ENCODE results near the gene ST3GAL4. TPM values are rescaled to one million over a fixed set of nuclear protein-coding genes. Genes with fewer than 3 reads are reported as not detected.
A peak's percentile ranks its signal among the peaks of the same experiment; 100 is the strongest.

Gene ST3GAL4
- total RNA-seq, 1 experiment from 2014 or later, result 46.2 TPM

DNA sequence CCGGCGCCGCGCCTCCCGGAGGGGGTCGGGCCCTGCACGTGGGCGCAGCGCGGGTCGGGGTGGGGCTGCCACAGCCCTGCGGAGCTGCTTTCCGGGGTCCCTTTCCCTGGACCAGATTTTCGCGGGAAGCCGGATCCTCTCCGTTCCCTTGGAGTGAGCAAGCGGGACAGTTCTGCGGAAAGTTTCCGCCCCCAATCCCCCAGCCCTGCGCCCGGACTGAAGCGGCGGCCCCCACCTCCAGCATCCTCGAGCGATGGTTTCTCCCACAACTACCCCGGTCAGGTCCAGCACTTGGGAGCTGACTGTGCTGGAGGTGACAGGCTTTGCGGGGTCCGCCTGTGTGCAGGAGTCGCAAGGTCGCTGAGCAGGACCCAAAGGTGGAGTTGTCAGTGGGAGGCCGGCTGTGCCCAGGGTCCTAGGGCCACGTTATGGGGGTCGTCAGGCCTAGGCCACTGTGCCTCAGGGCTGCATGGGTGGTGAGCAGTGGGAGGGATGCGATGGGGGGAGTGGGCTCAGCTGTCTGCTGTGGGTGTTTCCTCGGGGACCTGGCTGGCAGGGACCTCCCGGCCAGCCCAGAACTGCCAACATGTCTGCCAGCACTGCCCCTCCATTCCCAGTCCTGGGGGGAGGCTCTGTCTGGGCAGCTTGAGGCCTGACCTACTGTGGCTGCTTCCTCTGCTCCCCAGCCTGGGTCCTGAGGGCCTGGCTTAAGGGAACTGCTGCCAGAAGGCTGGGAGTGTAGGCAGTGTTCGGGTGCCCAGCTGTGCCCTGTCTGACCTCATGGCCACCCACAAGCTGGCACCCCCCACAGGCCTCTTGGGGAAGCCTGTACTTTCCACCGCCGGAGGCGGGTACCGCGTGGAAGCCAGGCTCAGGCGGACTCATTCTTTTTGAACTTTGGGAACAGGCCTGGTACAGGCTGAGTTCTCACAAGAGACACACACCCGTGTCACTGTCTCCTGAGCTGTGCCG is 726 bp downstream of the ST3GAL4 start:
- Histone ChIP-seq H3K27me3 (ENCODE audit: insufficient read depth, low read depth) (no peaks in the 10 kb centered on the region), H4K20me1 (ENCODE audit: insufficient read depth) (no peaks in the 10 kb centered on the region), H3K9me2 (ENCODE audit: insufficient read depth) (no peaks in the 10 kb centered on the region), H3F3A (ENCODE audit: insufficient read depth, low read depth) (peaks cover 31% of the 10 kb centered on the region), H3K79me2 (ENCODE audit: low read depth) (peaks cover 88% of the 10 kb centered on the region), H3K4me1 (replicated peaks; ENCODE audit: insufficient read depth) (peaks cover 71% of the 10 kb centered on the region), H3K4me3 (peak overlapping the region; percentile 94), H3K4me2 (peak overlapping the region; percentile 97), H3K27ac (no peak overlapping the region), H2AFZ (0 out of 2 replicates have a peak overlapping the region, but pooled peaks have one; percentile 26), H3K36me3 (ENCODE audit: low read depth) (peaks cover 8% of the 10 kb centered on the region; the same call in 1 of the 2 replicates), H3K9me3 (ENCODE audit: insufficient read depth, low read depth) (no peaks in the 10 kb centered on the region)
- intact Hi-C loops (cut with micrococcal nuclease; ENCODE audit: unreplicated experiment), result loop anchor here (1.0 kb wide), 2 partner anchors 16 to 47 kb away; no protein-coding TSS in a partner anchor
- DNase-seq, result peak in 1 of 2 experiments; percentile 49
- TF ChIP-seq, protein P1, sequence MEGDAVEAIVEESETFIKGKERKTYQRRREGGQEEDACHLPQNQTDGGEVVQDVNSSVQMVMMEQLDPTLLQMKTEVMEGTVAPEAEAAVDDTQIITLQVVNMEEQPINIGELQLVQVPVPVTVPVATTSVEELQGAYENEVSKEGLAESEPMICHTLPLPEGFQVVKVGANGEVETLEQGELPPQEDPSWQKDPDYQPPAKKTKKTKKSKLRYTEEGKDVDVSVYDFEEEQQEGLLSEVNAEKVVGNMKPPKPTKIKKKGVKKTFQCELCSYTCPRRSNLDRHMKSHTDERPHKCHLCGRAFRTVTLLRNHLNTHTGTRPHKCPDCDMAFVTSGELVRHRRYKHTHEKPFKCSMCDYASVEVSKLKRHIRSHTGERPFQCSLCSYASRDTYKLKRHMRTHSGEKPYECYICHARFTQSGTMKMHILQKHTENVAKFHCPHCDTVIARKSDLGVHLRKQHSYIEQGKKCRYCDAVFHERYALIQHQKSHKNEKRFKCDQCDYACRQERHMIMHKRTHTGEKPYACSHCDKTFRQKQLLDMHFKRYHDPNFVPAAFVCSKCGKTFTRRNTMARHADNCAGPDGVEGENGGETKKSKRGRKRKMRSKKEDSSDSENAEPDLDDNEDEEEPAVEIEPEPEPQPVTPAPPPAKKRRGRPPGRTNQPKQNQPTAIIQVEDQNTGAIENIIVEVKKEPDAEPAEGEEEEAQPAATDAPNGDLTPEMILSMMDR (conservative IDR thresholded peaks at IDR 0.05), result no peak
- TF ChIP-seq EZH2 (IDR thresholded peaks at IDR 0.05; ENCODE audit: low read depth), result no peak
- ChIA-PET CTCF (interaction anchor here (0.7 kb wide), 1 partner anchor 46 kb away, joined by 9 read pairs; no protein-coding TSS in a partner anchor), POLR2A (ENCODE audit: unreplicated experiment) (interaction anchor here (0.5 to 0.6 kb wide), 3 partner anchors 37 to 128 kb away, joined by 3 to 5 read pairs (median 3); no protein-coding TSS in a partner anchor)
- BruUV-seq (replicated peaks), result no TSS peak

DNA sequence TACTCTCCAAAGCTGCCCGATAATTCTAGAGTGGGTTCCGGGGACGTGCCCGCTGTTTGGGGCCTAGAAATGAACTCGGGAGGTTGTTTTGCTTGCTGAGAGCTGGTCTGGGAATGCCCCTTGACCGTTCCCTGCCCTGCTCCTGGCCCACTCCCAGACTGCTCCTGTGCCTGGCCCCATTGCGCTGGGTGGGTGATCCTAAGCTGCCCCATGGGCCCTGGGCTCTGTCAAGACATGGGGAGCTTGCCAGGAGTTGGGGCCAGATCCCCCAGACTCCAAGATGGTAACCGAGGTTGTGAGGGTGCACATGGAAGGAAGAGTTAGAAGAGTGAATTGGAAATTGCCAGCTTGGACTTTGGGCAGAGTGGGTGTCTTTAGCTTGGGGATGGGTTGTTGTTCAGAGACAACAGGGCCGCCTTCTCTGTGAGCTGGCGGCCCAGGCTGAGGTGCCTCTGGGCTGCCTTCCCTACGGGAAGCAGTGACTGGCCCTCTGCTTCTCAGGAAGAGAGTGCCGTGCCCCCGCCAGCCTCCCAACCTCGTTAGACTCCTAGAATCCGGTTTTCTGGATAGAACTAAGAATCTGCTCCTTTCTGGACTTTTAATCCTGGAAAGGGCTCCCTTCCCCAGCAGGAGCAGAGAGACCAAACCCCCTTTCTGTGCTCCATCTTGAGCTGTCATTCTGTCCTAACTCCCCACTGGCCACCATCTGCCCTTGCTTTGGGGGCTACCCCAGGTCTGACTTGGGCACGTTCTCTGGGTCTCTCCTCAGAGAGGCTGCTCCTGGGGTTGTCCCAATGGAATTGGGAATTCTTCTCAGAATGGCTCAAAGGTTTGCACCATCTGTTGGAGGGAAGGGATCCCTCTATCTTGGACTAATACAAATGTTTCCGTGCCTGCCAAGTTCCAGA is 1.8 kb downstream of the ST3GAL4 start:
- CTCF ChIA-PET, result no interaction called here
- Histone ChIP-seq H4K20me1 (ENCODE audit: insufficient read depth) (no peaks in the 10 kb centered on the region), H3K9me2 (ENCODE audit: insufficient read depth) (no peaks in the 10 kb centered on the region), H3K27me3 (ENCODE audit: insufficient read depth, low read depth) (no peaks in the 10 kb centered on the region), H3K9me3 (ENCODE audit: insufficient read depth, low read depth) (no peaks in the 10 kb centered on the region), H3F3A (ENCODE audit: insufficient read depth, low read depth) (peaks cover 29% of the 10 kb centered on the region), H3K79me2 (ENCODE audit: low read depth) (peaks cover 87% of the 10 kb centered on the region), H3K4me3 (peak overlapping the region; percentile 94), H2AFZ (no peak overlapping the region), H3K4me2 (peak overlapping the region; percentile 97), H3K27ac (no peak overlapping the region; the same call in 1 of the 2 replicates), H3K4me1 (replicated peaks; ENCODE audit: insufficient read depth) (peaks cover 65% of the 10 kb centered on the region), H3K36me3 (ENCODE audit: low read depth) (0 out of 2 replicates have a peak, but pooled peaks cover 6% of the 10 kb centered on the region)
- POLR2A ChIA-PET (ENCODE audit: unreplicated experiment), result interaction anchor here (0.6 to 0.7 kb wide), 2 partner anchors 53 to 75 kb away, joined by 3 to 6 read pairs; partner anchors contain the start of gene DCPS
- TSS peak; percentile 17 for BruUV-seq (replicated peaks)
- TF ChIP-seq, protein P1 (conservative IDR thresholded peaks at IDR 0.05), result no peak
- no peak for TF ChIP-seq EZH2 (IDR thresholded peaks at IDR 0.05; ENCODE audit: low read depth)
- DNase-seq, result peak in 1 of 2 experiments; percentile 25
- intact Hi-C loops (cut with micrococcal nuclease; ENCODE audit: unreplicated experiment), result no loop called here

Data from PC-9 (cell line).